Upper lobe of left lung (tissue), 6 donors: ENCODE measurements around the gene VAV3. TPM values are rescaled to one million over a fixed set of nuclear protein-coding genes. Genes with fewer than 3 reads are reported as not detected.

Experiments used
- ATAC-seq, 2 donors: fragments of 200-7000 bp; cut with Tn5 transposase; one replicate each; pipeline ENCODE4 v1.9.1; 2022; ENCODE audit warnings: mild to moderate bottlenecking in 2 of 2, moderate library complexity in 2 of 2; ENCODE audit not compliant: low FRiP score in 2 of 2
- DNase-seq, 2 donors: peaks; one replicate each; pipeline ENCODE4 v3.0.0-alpha.2; 2019 to 2020
- H3K27ac ChIP-seq, 4 donors: fragments of 200-600 bp; sonication (generic); one replicate each; pipeline ENCODE4 v1.5.1; 2016 to 2019
- H3K27me3 ChIP-seq, 4 donors: fragments of 200-600 bp; sonication (generic); one replicate each; pipeline ENCODE4 v1.5.1; 2017 to 2019
- H3K36me3 ChIP-seq, 4 donors: fragments of 200-600 bp; sonication (generic); one replicate each; pipeline ENCODE4 v1.5.1; 2016 to 2019
- H3K4me1 ChIP-seq, 4 donors: fragments of 200-600 bp; sonication (generic); one replicate each; pipeline ENCODE4 v1.5.1; 2018 to 2019
- H3K4me3 ChIP-seq, 4 donors: fragments of 200-600 bp; sonication (generic); one replicate each; pipeline ENCODE4 v1.5.1; 2017 to 2019; ENCODE audit warnings: mild to moderate bottlenecking in 2 of 4, moderate library complexity in 1 of 4
- H3K9me3 ChIP-seq, 4 donors: fragments of 200-600 bp; sonication (generic); one replicate each; pipeline ENCODE4 v1.5.1; 2018 to 2019
- CTCF ChIP-seq, 6 experiments: fragments of 450-650 bp in 4 of 6; fragments of 200-600 bp in 2 of 6; sonication (generic) in 2 of 6; IDR thresholded peaks; one replicate each; pipeline ENCODE4 v1.5.1; 2016 to 2019; ENCODE audit warnings: antibody characterized with exemption in 6 of 6
- EP300 ChIP-seq, 4 donors: sonication (generic); formaldehyde crosslinking; IDR thresholded peaks; one replicate each; pipeline ENCODE4 v1.5.1; 2017; ENCODE audit warnings: antibody characterized with exemption in 4 of 4, control low read depth in 2 of 4
- POLR2A ChIP-seq, 4 donors: fragments of 450-650 bp; IDR thresholded peaks; one replicate each; pipeline ENCODE4 v1.5.1; 2016 to 2017; ENCODE audit warnings: antibody characterized with exemption in 4 of 4, mild to moderate bottlenecking in 2 of 4
- POLR2AphosphoS5 ChIP-seq, 2 donors: sonication (generic); formaldehyde crosslinking; IDR thresholded peaks; one replicate each; pipeline ENCODE4 v1.5.1; 2017; ENCODE audit warnings: antibody characterized with exemption in 2 of 2
- WGBS, 2 donors: methylation state at CpG; one replicate each; pipeline ENCODE4 v1.1.5; 2017 to 2018; 5-methylcytosine and 5-hydroxymethylcytosine counted together
- total RNA-seq, 6 donors: library from RNA; depleted of rRNA in 4 of 6; stranded (reverse); fragments of >200 nt in 4 of 6; gene quantifications; one replicate each; pipeline versions ENCODE4 v1.1.0 to v1.2.1, GENCODE V29; 2016 to 2021
- donor health status: DM: no; HTN: no; CAD: no; lungs with moderate emphysema.
- donor health status: DM: no; HTN: yes; CAD: no; lungs with severe emphysema.

VAV3 gene
- total RNA-seq, 6 donors from 2014 or later: 5.9 to 13.6 (median 7.8) TPM

- no peaks in the 10 kb centered on the region for H3K27me3 ChIP-seq
- H3K9me3 ChIP-seq: no peaks in the 10 kb centered on the region
- TF ChIP-seq POLR2AphosphoS5 (IDR thresholded peaks at IDR 0.05): no peak
- H3K36me3 ChIP-seq: no peaks in the 10 kb centered on the region
- peak overlapping the region in 3 of 4 donors; percentile 41 to 79 (median 56) for H3K27ac ChIP-seq
- peaks cover 7 to 22% (median 20%) of the 10 kb centered on the region in 4 donors for H3K4me1 ChIP-seq
- no peak overlapping the region for H3K4me3 ChIP-seq
- no peak for DNase-seq
- no peak for ATAC-seq
These were observed 24.3 kb downstream of the VAV3 start for GRCh38 chr1:107940701-107941100.

- Histone ChIP-seq H3K4me3 (no peak overlapping the region), H3K9me3 (no peaks in the 10 kb centered on the region), H3K27me3 (no peaks in the 10 kb centered on the region), H3K36me3 (no peaks in the 10 kb centered on the region), H3K27ac (peak overlapping the region in 3 of 4 donors; percentile 2 to 79 (median 56)), H3K4me1 (peaks cover 12 to 28% (median 24%) of the 10 kb centered on the region in 4 donors)
- DNase-seq (no peak), ATAC-seq (no peak)
- WGBS, 2 donors: 82 to 85% methylated on average over 5 of the region's 5 CpGs
- TF ChIP-seq POLR2AphosphoS5 (IDR thresholded peaks at IDR 0.05) (no peak), POLR2A (IDR thresholded peaks at IDR 0.05) (no peak), CTCF (IDR thresholded peaks at IDR 0.05) (no peak), EP300 (IDR thresholded peaks at IDR 0.05) (no peak)
These were observed 24.9 kb downstream of the VAV3 start for GRCh38 chr1:107940017-107940577.

- TF ChIP-seq CTCF (IDR thresholded peaks at IDR 0.05) (no peak), POLR2A (IDR thresholded peaks at IDR 0.05) (no peak), POLR2AphosphoS5 (IDR thresholded peaks at IDR 0.05) (no peak), EP300 (IDR thresholded peaks at IDR 0.05) (no peak)
- Histone ChIP-seq H3K9me3 (no peaks in the 10 kb centered on the region), H3K36me3 (no peaks in the 10 kb centered on the region), H3K4me3 (no peak overlapping the region), H3K27ac (no peak overlapping the region), H3K27me3 (no peaks in the 10 kb centered on the region), H3K4me1 (peaks cover 13 to 29% (median 25%) of the 10 kb centered on the region in 4 donors)
- ATAC-seq (no peak), DNase-seq (no peak)
- 97% methylated on average over 3 of the region's 3 CpGs for WGBS, 2 donors
These were observed 25.7 kb downstream of the VAV3 start for GRCh38 chr1:107939256-107939655.

GRCh38 chr1:107936498-107937481 is 28.2 kb downstream of the VAV3 start:
- 34 to 42% methylated on average over 10 of the region's 10 CpGs for WGBS, 2 donors
- Histone ChIP-seq H3K36me3 (no peaks in the 10 kb centered on the region), H3K4me1 (peaks cover 13 to 29% (median 25%) of the 10 kb centered on the region in 4 donors), H3K4me3 (no peak overlapping the region), H3K27ac (peak overlapping the region; percentile 59 to 77 (median 64)), H3K27me3 (no peaks in the 10 kb centered on the region), H3K9me3 (no peaks in the 10 kb centered on the region)
- TF ChIP-seq POLR2AphosphoS5 (IDR thresholded peaks at IDR 0.05) (peak in 1 of 2 donors; percentile 55), CTCF (IDR thresholded peaks at IDR 0.05) (no peak), POLR2A (IDR thresholded peaks at IDR 0.05) (no peak), EP300 (IDR thresholded peaks at IDR 0.05) (no peak)
- ATAC-seq (peak; percentile 66 to 70), DNase-seq (peak in 1 of 2 donors; percentile 64)

- Histone ChIP-seq H3K4me3 (no peak overlapping the region), H3K9me3 (no peaks in the 10 kb centered on the region), H3K27ac (peak overlapping the region in 1 of 4 donors; percentile 77), H3K4me1 (peaks cover 13 to 29% (median 25%) of the 10 kb centered on the region in 4 donors), H3K36me3 (no peaks in the 10 kb centered on the region), H3K27me3 (no peaks in the 10 kb centered on the region)
- WGBS, 2 donors: 73 to 81% methylated on average over 4 of the region's 4 CpGs
- ATAC-seq: no peak
- TF ChIP-seq CTCF (IDR thresholded peaks at IDR 0.05) (no peak), POLR2AphosphoS5 (IDR thresholded peaks at IDR 0.05) (no peak), EP300 (IDR thresholded peaks at IDR 0.05) (no peak), POLR2A (IDR thresholded peaks at IDR 0.05) (no peak)
- no peak for DNase-seq
These were observed 29.4 kb downstream of the VAV3 start for GRCh38 chr1:107935396-107936064.
